Measurements from ENCODE around the gene TOPAZ1.
"Not testable (repeated sequence)": the region's sequence is repeated elsewhere in the genome, so short reads cannot be mapped to it uniquely, and the experiment has no call there.

The TOPAZ1 gene

DNA sequence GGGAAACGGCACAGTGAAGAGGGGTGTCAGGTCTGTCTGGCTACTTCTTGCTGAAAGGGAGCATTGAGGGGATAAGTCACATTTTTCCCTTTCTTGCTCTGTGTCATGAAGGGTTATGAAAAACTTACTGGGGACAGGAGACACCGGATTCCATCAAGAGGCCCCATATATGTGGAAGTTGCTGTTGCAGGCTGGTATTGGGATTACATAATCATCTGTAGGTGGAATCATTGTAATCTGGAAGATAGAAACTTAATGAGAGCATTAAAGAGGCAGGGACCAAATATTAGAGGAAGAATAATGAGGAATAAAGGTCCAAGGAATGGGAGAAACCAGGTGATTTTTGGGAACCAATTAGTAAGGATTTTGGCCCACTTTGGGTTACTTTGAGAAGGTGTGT, 92.6 kb downstream of the TOPAZ1 start:
- Histone ChIP-seq H3K27ac (ENCODE audit: low read length) (no peak overlapping the region), H3K4me3 (ENCODE audit: low read depth in 1 of 2, low read length in 2 of 2) (no peak overlapping the region), H3K9me3 (ENCODE audit: control insufficient read depth in 1 of 2, low read length in 2 of 2) (no peaks in the 10 kb centered on the region), H3K27me3 (ENCODE audit: low read depth, low read length) (no peaks in the 10 kb centered on the region), H3K4me1 (ENCODE audit: control insufficient read depth in 1 of 2, insufficient read depth in 2 of 2, low read length in 2 of 2) (peaks cover 4 to 7% of the 10 kb centered on the region in 2 donors), H3K36me3 (ENCODE audit: control insufficient read depth in 1 of 2, insufficient read depth in 2 of 2, low read length in 2 of 2) (no peaks in the 10 kb centered on the region)

DNA sequence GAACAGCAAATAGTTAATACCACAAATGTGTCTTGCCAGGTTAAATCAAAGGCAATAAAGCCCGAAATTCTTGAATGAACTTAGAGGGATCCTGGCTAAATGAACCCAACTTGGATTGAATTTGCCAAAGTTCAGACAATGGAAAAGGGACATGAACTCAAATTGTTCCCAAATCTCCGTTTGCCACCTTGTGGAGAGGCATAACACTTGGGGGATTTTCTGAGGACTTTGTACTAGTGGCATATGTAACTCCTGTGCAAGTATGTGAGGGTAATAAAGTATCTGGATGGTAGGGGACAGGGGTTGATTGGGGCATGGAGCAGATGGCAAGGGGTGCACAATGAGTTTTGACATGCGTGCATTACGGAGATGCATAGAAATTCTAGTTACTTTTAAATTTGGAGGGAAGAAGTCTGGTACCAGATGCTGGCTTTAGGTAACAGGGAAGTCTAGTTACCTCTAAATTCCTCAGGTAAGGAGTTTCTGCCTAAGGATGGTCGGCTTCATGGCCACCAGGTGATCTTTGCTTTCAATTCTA, 95.6 kb downstream of the TOPAZ1 start:
- H3K4me1 ChIP-seq (ENCODE audit: control insufficient read depth in 1 of 2, insufficient read depth in 2 of 2, low read length in 2 of 2) = peaks cover 4 to 16% of the 10 kb centered on the region in 2 donors
- H3K27ac ChIP-seq (ENCODE audit: low read length) = peak overlapping the region; percentile 99
- H3K27me3 ChIP-seq (ENCODE audit: low read depth, low read length) = no peaks in the 10 kb centered on the region
- no peaks in the 10 kb centered on the region for H3K36me3 ChIP-seq (ENCODE audit: control insufficient read depth in 1 of 2, insufficient read depth in 2 of 2, low read length in 2 of 2)
- H3K4me3 ChIP-seq (ENCODE audit: low read depth in 1 of 2, low read length in 2 of 2) = peak overlapping the region; percentile 68 to 99
- no peaks in the 10 kb centered on the region for H3K9me3 ChIP-seq (ENCODE audit: control insufficient read depth in 1 of 2, low read length in 2 of 2)

DNA sequence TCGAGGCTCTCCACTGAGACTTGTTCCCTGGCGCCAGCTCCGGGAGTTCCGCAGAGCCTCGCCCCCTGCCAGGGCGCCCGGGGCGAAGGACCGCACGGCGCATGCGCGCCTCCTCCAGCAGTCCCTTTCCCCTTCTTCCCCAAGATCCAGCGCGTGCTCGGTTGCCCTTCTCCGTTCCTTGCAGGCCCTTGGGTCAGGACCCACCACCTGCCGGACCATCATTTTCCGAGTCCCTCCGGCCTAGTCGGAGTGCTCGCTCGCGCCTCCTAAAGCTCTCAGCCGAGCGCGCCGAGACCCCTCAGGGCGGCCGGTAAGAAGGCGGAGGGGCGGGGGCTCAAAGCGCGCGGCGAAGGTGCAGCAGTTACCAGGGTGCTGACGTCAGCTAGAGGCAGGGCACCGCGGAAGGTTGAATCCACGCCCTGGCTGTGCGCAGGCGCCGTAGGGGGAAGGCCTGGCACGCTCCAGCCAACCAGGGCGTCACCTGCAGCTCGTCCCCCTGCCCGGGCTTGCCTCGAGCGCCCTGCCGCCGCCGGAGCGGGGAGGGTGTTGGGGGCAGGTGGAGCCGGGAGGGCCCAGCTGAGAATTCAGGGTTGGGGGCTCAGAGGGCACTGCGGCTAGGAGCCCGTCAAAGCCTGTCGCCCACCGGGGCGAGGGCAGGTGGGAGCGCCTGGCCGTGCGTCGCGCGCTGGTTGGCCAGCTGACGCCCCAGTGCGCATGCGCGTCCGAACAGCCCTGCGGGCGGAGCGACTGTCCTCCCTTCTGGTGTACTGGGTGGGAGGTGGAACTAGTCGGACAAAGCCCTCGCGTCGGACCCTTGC, 96.5 kb downstream of the TOPAZ1 start, which contains the start of gene TCAIM:
TCAIM (plus strand) TSS at position 757 of the 818 bp plus-strand sequence. CDS start 16,017 bp downstream, outside the sequence.
- H3K4me3 ChIP-seq (ENCODE audit: low read depth in 1 of 2, low read length in 2 of 2) = peak within 1 kb of the TSS; percentile 68 to 99
- H3K27me3 ChIP-seq (ENCODE audit: low read depth, low read length) = no peaks in the 10 kb centered on the region
- H3K36me3 ChIP-seq (ENCODE audit: control insufficient read depth in 1 of 2, insufficient read depth in 2 of 2, low read length in 2 of 2) = no peaks in the 10 kb centered on the region
- peaks cover 4 to 19% of the 10 kb centered on the region in 2 donors for H3K4me1 ChIP-seq (ENCODE audit: control insufficient read depth in 1 of 2, insufficient read depth in 2 of 2, low read length in 2 of 2)
- no peaks in the 10 kb centered on the region for H3K9me3 ChIP-seq (ENCODE audit: control insufficient read depth in 1 of 2, low read length in 2 of 2)
- peak within 1 kb of the TSS; percentile 99 for H3K27ac ChIP-seq (ENCODE audit: low read length)

DNA sequence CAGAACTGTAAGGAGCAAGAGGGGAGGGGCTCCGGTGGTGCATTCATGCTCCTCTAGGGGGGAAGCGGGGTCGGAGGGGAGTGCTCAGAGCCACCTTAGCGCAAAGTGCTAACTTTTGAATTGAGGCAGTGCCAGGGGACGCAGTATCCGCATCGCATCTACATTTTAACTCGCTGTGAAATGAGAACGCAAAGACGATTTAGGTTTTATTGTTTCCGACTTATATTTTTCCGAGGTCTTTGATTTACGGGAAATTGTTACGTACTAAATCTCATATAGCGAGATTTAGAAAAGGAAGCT, 97.1 kb downstream of the TOPAZ1 start:
- H3K4me1 ChIP-seq (ENCODE audit: control insufficient read depth in 1 of 2, insufficient read depth in 2 of 2, low read length in 2 of 2) = peaks cover 4 to 19% of the 10 kb centered on the region in 2 donors
- no peaks in the 10 kb centered on the region for H3K9me3 ChIP-seq (ENCODE audit: control insufficient read depth in 1 of 2, low read length in 2 of 2)

DNA sequence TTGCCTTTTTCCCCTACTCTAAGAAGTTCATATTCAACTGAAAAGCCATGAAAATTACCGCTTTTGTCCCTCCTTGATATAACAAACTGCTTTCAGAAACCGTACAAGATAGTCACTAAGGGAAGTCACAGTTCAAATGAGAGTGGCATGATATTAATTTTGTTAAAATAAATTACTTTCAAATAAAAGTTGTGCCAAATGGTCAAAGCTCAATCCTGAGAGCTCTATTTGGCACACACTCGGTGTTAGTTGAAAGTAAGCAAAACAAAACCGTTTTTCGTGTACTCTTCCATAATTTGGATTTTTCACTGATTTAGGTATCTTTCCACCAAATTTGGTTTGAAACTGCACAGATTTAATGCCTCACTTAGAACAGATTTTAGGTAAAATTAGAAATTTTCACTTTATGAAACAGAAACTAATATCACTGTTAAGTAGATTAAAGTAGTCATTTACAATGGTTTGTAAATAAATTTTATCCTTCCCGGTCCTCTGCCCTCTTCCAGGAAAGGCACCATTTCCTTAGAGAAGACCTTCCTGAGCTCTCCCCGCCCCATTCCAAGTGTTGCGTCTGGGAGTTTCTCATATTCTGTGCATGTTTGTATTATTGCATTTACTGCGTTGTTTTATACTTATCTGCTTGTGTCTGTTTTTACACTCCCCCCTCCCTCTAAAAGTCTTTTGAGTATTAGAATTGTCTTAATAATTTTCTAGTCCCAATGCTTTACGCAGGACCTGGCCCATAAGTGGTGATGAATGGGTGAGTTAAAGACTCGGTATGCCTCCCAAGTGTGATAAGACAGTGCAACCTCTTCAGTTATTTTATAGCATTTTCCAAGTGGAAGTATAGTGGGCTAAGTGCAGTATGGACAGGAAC, 97.7 kb downstream of the TOPAZ1 start:
- no peaks in the 10 kb centered on the region for H3K27me3 ChIP-seq (ENCODE audit: low read depth, low read length)
- H3K9me3 ChIP-seq (ENCODE audit: control insufficient read depth in 1 of 2, low read length in 2 of 2) = no peaks in the 10 kb centered on the region
- H3K4me1 ChIP-seq (ENCODE audit: control insufficient read depth in 1 of 2, insufficient read depth in 2 of 2, low read length in 2 of 2) = peaks cover 4 to 19% of the 10 kb centered on the region in 2 donors
- H3K36me3 ChIP-seq (ENCODE audit: control insufficient read depth in 1 of 2, insufficient read depth in 2 of 2, low read length in 2 of 2) = no peaks in the 10 kb centered on the region
- peak overlapping the region; percentile 99 for H3K27ac ChIP-seq (ENCODE audit: low read length)
- H3K4me3 ChIP-seq (ENCODE audit: low read depth in 1 of 2, low read length in 2 of 2) = peak overlapping the region; percentile 68 to 99

More for the DNA sequence above, 97.1 kb downstream of the TOPAZ1 start:
- Histone ChIP-seq H3K36me3 (ENCODE audit: control insufficient read depth in 1 of 2, insufficient read depth in 2 of 2, low read length in 2 of 2) (no peaks in the 10 kb centered on the region), H3K27ac (ENCODE audit: low read length) (peak overlapping the region; percentile 99), H3K4me3 (ENCODE audit: low read depth in 1 of 2, low read length in 2 of 2) (peak overlapping the region; percentile 68 to 99), H3K27me3 (ENCODE audit: low read depth, low read length) (no peaks in the 10 kb centered on the region)

DNA sequence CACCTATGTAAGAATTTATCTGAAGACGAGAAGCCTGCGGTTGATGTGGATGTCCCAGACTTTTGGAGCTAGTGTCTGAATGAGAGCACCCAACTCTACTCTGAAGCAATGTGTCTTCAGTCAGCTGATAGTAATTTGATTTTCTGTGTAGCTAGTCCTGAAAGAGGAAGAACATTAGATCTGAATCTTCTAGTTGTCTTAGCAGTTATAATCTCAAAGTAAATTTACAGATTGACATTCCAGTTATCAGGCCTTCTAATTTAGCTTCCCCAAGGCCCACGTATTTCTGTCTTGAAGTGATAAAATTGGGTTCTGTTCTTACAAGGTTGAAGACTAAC, 98.3 kb downstream of the TOPAZ1 start:
- Histone ChIP-seq H3K27me3 (ENCODE audit: low read depth, low read length) (no peaks in the 10 kb centered on the region), H3K36me3 (ENCODE audit: control insufficient read depth in 1 of 2, insufficient read depth in 2 of 2, low read length in 2 of 2) (no peaks in the 10 kb centered on the region), H3K9me3 (ENCODE audit: control insufficient read depth in 1 of 2, low read length in 2 of 2) (no peaks in the 10 kb centered on the region), H3K27ac (ENCODE audit: low read length) (peak overlapping the region; percentile 43), H3K4me3 (ENCODE audit: low read depth in 1 of 2, low read length in 2 of 2) (peak overlapping the region; percentile 68 to 99), H3K4me1 (ENCODE audit: control insufficient read depth in 1 of 2, insufficient read depth in 2 of 2, low read length in 2 of 2) (peaks cover 4 to 19% of the 10 kb centered on the region in 2 donors)

DNA sequence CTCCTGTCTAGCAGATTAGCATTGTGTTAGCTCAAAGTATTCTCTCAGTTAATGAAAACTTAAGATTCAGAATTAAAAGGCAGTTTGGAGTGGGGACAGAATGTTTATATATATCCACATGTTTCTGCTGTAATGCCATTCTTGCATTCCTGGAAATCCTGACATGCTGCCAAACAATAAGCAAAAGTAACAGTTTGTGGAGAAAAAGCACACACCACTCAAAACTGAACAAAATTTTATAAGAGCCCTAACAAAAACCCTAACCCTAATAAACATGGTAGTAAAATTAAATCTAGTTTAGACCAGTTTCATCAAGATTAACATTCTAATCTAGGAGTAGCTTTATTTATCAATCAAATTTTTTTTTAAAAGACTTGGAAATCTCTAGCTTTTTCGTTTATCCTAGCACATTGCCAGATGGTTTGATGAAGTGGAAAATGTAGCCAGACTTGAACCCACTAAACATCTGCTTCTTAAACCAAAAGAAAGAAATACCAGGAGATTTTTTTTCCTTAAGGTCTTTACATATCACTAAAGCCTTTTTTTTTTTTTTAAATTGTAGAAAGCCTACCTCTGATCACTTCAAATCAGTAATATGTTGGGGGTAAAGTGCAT, 100.6 kb downstream of the TOPAZ1 start:
- Histone ChIP-seq H3K36me3 (ENCODE audit: control insufficient read depth in 1 of 2, insufficient read depth in 2 of 2, low read length in 2 of 2) (no peaks in the 10 kb centered on the region), H3K27ac (ENCODE audit: low read length) (peak overlapping the region; percentile 56), H3K27me3 (ENCODE audit: low read depth, low read length) (no peaks in the 10 kb centered on the region), H3K9me3 (ENCODE audit: control insufficient read depth in 1 of 2, low read length in 2 of 2) (no peaks in the 10 kb centered on the region), H3K4me3 (ENCODE audit: low read depth in 1 of 2, low read length in 2 of 2) (no peak overlapping the region), H3K4me1 (ENCODE audit: control insufficient read depth in 1 of 2, insufficient read depth in 2 of 2, low read length in 2 of 2) (peaks cover 3 to 19% of the 10 kb centered on the region in 2 donors)

DNA sequence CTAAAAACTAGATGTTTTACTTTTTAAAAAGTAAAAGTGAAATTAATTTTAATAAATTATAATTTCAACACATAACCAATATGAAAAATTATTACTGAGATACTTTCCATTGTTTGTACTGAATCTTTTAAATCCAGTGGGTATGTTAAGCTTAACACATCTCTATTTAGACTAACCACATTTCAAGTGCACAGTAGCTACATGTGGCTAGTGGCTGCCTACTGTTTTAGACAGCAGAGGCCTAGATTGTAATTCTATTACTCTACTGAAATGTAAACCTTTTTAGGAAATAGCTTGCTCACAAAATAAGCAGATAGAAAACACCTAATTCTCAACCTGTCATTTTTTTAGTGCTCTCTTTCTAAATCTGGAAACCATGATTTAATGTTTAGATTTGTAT, 101.7 kb downstream of the TOPAZ1 start:
- H3K4me1 ChIP-seq (ENCODE audit: control insufficient read depth in 1 of 2, insufficient read depth in 2 of 2, low read length in 2 of 2) = peaks cover 0 to 14% of the 10 kb centered on the region in 2 donors
- no peak overlapping the region for H3K27ac ChIP-seq (ENCODE audit: low read length)
- H3K27me3 ChIP-seq (ENCODE audit: low read depth, low read length) = no peaks in the 10 kb centered on the region
- no peaks in the 10 kb centered on the region for H3K36me3 ChIP-seq (ENCODE audit: control insufficient read depth in 1 of 2, insufficient read depth in 2 of 2, low read length in 2 of 2)
- no peak overlapping the region for H3K4me3 ChIP-seq (ENCODE audit: low read depth in 1 of 2, low read length in 2 of 2)
- no peaks in the 10 kb centered on the region for H3K9me3 ChIP-seq (ENCODE audit: control insufficient read depth in 1 of 2, low read length in 2 of 2)

DNA sequence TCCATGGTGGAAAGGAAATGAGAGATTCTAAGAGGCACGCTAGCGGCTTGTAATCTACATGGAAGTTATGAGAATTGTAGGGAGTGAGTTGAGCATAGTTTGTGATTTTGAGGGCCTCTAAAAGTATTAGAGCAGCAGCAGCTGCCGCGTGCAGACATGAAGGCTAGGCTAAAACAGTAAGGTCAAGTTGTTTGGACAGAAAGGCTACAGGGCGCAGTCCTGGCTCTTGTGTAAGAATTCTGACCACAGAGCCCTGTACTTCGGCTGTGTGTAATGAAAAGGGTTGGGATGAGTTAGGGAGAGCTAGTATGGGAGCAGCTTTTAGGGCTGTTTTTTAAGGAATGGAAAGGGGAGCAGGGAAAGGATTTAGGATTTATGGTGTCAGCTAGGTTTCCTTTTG, 104.9 kb downstream of the TOPAZ1 start:
- not testable (repeated sequence) for H3K4me3 ChIP-seq (ENCODE audit: low read depth in 1 of 2, low read length in 2 of 2); H3K27me3 ChIP-seq (ENCODE audit: low read depth, low read length); H3K4me1 ChIP-seq (ENCODE audit: control insufficient read depth in 1 of 2, insufficient read depth in 2 of 2, low read length in 2 of 2); H3K9me3 ChIP-seq (ENCODE audit: control insufficient read depth in 1 of 2, low read length in 2 of 2); H3K27ac ChIP-seq (ENCODE audit: low read length); H3K36me3 ChIP-seq (ENCODE audit: control insufficient read depth in 1 of 2, insufficient read depth in 2 of 2, low read length in 2 of 2)

DNA sequence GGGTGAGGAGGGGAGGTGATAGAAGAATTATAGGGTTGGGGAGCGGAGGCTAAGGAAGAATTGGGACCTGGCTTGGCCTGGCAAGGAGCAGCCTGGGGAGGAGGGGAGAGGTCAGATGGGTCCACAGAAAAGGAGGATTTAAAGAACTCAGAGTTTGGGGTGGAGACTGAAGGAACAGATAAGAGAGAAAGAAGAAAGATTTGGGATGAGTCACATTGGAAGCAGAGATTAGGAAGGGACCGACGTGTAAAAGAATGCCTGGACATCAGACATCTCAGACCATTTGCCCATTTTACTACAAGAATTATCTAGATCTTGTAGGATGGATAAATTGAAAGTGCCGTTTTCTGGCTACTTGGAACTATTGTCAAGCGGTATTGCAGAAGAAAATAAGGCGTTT, 107.3 kb downstream of the TOPAZ1 start:
- H3K36me3 ChIP-seq (ENCODE audit: control insufficient read depth in 1 of 2, insufficient read depth in 2 of 2, low read length in 2 of 2) = no peaks in the 10 kb centered on the region
- H3K4me3 ChIP-seq (ENCODE audit: low read depth in 1 of 2, low read length in 2 of 2) = no peak overlapping the region
- H3K4me1 ChIP-seq (ENCODE audit: control insufficient read depth in 1 of 2, insufficient read depth in 2 of 2, low read length in 2 of 2) = no peaks in the 10 kb centered on the region
- H3K27ac ChIP-seq (ENCODE audit: low read length) = no peak overlapping the region
- no peaks in the 10 kb centered on the region for H3K9me3 ChIP-seq (ENCODE audit: control insufficient read depth in 1 of 2, low read length in 2 of 2)
- no peaks in the 10 kb centered on the region for H3K27me3 ChIP-seq (ENCODE audit: low read depth, low read length)

DNA sequence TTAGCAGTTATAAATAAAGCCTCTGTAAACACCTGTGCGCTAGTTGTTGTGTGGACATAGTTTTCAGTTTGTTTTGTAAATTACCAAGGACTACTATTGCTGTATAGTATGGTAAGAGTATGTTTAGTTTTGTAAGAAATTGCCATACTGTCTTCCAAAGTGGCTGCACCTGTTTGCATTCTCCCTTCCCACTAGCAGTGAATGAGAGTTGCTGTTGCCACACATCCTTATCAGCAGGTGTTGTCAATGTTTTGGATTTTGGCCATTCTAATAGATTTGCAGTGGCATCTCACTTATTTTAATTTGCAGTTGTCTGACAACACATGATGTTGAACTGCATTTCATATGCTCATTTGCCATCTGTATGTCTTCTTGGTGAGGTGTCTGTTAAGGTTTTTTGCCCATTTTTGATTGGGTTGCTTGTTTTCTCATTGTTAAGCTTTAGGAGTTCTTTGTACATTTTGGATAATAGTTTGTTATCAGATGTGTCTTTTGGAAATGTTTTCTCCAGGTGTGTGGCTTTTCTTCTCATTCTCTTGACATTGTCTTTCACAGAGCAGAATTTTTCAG, 111.8 kb downstream of the TOPAZ1 start:
- H3K36me3 ChIP-seq (ENCODE audit: control insufficient read depth in 1 of 2, insufficient read depth in 2 of 2, low read length in 2 of 2) = peaks cover 0 to 6% of the 10 kb centered on the region in 2 donors
- H3K9me3 ChIP-seq (ENCODE audit: control insufficient read depth in 1 of 2, low read length in 2 of 2) = peaks cover 0 to 3% of the 10 kb centered on the region in 2 donors
- H3K27ac ChIP-seq (ENCODE audit: low read length) = no peak overlapping the region
- peaks cover 0 to 13% of the 10 kb centered on the region in 2 donors for H3K4me1 ChIP-seq (ENCODE audit: control insufficient read depth in 1 of 2, insufficient read depth in 2 of 2, low read length in 2 of 2)
- no peaks in the 10 kb centered on the region for H3K27me3 ChIP-seq (ENCODE audit: low read depth, low read length)
- H3K4me3 ChIP-seq (ENCODE audit: low read depth in 1 of 2, low read length in 2 of 2) = no peak overlapping the region

Measured in muscle layer of duodenum (tissue), 2 donors.